Hematopoietic multipotent progenitor cell treated with erythropoietin and hydrocortisone succinate and interleukin-3 and kit ligand, for 15 days (in vitro differentiated cells): ENCODE measurements around the gene FAM83D.
"Not testable (repeated sequence)": the region's sequence is repeated elsewhere in the genome, so short reads cannot be mapped to it uniquely, and the experiment has no call there.

Experiments
- DNase-seq: peaks from one replicate; pipeline ENCODE4 v3.0.0-alpha.2; 2015; ENCODE audit warnings: low spot score

The FAM83D gene

DNA sequence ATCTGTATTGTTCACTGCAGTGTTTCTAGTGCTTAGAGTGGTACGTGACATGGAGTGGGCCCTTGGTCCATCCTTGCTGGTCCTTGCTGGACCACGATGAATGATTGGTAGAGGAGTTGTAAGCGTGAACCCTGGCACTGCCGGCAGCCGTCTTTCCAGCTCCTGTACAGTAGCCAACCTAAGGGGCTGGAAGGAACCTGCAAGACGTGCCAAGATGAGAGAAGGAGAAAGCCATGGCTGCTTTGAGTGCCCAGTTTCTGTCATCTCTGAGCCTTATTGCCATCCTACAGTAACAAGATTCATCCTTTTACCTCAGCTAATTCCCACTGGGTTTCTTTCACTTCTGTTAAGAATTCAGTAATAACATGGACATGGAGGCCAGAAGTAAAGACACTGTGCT, 41.9 kb downstream of the FAM83D start:
- no peak for DNase-seq

DNA sequence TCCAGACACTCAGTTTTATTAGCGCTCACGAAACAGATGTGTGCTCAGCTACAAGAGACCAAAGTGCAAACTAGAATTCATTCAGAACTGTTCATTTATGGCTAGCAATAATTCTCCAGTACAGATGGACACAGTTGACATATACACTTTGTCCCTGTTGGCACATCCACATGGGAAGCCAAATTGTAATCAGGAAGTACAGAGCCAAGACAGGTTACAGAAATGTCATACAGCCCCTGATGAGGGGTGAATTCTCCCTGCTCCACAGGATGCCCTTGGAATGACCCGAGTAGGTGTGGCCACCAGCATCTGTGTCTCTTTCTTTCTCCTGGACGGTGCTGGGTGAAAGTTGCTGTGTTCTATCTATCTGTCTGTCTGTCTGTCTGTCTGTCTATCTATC, 43.5 kb downstream of the FAM83D start:
- DNase-seq = no peak

DNA sequence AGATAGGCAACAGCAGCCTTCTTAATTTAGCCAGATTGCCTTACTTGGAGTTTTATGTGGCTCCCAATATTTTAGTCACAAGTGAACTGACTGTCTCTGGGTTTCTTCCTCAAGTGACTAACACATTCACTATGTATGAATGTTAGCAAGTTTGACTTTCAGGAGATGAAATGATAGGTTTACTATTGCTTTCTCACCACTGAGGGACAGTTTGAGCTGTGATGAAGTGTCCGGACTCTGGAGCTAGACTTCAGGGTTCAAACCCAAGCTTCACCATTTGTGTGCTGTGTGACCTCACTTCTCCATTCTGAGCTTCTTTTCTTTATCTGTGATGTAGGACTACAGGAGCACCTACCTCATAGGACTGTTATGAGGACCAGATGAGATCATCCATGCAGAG, 44.1 kb downstream of the FAM83D start:
- DNase-seq = no peak

DNA sequence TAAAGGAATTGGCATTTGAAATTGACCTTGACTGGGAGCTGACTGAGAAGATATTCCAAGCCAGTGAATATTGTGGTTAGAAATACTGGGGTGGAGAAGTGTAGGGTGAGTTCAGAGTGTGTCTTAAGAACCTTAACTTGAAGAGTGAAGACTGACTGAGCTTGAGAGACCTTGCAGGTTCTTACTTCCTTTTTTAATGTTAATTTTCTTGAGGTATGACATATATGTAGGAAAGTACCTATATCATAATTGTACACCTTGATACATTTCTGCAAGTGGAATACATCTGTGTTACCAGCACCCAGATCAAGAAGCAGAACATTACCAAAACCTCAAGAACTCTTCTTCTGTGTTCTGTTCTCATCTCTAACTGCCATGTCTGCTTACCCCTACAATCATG, 46.9 kb downstream of the FAM83D start:
- DNase-seq = no peak

DNA sequence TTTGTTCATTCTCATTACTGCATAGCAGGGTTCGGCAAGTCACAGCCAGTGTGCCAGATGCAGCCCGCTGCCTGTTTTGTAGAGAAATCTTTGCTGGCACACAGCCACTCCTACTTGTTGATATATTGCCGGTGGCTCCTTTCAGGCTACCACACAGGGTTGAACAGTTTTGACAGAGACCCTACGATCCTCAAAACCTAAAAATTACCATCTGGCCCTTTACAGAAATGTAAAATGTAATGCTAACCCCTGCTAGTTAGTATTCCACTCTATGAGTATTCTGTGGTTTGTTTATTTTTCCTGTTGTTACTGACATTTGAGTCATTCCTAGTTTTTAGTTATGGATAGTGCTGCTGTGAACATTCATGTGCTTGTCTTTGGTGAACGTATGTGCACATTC, 47.4 kb downstream of the FAM83D start:
- DNase-seq = no peak

DNA sequence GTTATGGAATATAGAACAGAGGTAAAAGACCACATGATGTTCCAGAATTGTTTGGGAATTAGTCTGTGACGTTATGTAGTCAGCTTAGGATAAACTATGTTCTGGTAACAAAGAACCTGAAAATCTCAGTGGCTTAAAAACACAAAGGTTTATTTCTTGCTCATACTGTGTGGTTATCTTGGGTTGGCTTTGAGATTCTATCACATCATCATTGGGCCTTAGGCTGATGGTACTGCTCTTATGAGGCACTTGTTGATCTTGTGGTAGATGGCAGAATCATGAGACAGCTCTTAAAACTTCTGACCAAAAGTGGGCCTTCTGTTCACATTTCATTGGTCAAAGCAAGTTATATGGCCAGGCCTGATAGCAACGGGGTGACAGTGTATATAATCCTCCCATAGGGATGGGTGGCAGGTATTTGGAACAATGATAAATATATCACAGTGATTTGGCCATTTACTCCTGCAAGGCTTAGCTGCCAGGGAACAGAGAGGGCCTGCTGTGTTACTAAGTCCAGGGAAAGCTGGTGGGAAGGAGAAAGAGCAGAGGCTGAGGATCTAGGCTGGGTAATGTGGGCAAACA, 49.4 kb downstream of the FAM83D start:
- DNase-seq = no peak

DNA sequence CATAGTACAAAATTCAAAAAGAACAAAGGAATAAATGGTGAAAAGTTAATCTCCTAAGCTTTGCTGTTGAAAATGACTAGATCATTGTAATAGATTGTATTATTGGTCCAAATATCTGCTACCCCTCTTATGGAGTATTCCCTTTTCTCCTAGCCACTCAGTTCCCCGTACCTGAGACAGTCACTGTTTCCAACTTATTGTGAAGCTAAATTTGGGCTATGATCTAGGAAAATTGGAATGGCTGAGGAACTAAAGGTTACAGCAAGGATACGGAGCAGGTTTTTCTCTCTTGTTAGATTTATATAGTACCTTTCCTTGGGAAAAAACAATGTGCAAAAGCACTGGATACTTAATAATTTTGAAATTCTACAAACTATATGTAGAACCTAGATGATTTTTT, 53.2 kb downstream of the FAM83D start:
- no peak for DNase-seq

DNA sequence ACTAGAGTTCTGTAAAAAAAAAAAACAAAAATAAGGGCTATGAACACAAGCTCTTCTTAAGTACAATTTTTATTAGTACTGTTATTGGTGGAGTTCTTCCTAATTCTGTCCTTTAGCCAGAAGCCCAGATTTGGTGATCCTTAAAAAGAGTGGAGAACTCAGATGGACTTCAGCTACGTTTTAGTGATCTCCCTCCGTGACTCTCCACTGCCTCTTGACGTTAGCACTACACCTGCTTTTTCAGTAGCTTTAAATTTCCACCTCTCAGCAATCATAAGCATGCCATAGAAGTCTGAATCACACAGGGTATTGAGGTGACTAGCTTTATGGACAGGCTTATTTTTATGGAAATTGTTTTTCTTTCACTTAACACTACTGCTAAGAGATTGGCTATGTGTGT, 53.6 kb downstream of the FAM83D start:
- no peak for DNase-seq

DNA sequence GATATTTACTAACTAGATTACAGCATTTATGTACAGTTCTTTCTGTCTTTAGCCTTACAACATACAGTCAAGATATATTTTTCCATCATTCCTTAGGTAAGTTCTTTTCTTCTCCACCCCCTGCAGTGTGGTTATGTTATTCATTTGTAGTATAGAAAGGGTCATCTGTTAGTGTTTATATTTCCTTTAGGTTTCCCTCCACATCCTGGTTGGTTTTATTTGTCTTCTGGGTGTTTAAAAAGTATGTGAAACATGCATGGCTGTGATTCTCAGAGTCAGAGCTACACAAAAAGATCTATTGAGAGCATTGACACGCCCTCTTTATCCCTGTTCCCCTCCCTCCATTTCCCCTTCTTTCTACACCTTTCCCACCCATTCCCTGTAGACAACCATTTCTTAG, 56.1 kb downstream of the FAM83D start:
- DNase-seq = no peak

DNA sequence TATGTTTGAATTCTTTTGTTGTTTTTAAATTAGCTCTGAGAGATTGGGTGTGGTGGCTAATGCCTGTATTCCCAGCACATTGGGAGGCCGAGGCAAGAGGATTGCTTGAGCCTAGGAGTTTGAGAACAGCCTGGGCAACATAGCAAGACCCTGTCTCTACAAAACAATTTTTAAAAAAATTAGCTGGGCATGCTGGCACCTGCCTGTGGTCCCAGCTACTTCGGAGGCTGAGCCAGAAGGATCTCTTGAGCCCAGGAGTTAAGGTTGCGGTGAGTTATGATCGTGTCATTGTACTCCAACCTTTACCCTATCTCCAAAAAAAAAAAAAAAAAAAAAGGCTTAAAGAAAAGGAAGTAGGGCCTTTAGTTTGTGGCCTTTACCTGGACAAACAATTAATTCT, 58.8 kb downstream of the FAM83D start:
- no peak for DNase-seq

DNA sequence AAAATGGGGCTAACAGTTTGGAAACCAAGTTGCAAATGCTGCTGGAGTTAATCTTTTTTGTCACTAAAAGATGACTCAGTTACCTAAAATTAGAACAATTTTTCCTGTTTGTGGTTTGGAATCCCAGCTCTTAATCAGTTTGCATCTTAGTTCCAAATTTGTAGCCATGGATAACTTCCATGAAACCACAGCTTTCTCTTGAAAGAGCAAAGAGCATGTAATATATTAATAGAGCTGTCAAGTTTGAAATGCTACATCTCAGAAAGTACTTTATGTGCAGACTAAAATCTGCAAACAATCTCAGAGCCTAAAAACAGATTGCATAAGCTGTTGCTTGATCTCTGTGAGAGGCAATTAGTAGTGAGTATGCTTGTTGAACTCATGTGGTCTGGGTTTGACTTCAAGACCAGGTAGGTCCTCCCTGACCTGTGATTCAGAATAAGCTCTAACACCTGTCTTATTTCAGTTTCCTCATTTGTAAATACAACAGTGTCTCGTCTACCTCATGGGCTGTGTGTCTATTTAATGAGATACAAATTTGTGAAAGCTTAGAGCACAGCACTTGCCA, 59.5 kb downstream of the FAM83D start:
- DNase-seq = no peak

DNA sequence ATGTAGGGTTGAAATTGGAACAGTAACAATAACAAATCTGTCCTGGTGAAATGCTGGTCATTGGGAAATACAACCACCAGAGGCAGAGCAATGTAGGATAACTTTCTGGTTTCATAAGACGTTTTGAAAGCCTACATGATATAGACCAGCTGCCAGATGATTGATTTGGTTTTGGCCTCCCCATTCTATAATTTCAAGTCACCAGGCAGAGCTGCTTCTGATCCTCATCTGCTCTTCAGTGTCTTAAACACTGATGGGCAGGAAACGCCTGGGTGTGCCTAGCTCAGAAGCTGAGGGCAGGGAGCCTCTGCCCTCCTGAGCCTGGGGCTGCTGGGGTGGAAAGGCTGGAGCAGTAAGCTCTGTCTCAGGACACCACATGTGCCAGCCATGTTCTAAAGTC, 60.4 kb downstream of the FAM83D start:
- no peak for DNase-seq

DNA sequence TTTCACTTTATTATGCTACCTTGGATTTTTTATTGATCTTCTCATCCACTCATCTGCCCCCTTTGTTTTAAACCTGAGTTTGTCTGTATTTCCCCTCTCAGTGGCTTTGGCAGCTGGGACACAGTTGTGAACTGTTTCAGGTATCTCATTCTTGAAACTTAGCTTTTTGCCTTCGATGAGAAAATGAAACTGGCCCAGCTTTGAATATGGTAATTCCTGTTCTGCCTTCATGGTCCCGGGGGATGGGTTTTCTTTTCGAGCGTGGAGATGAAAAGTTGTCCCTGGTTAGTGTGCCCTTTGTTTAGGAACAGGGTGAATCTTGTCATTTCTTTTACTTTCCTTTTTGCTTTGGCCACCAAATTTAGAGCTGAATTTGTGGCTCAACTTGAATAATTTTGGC, 61.6 kb downstream of the FAM83D start:
- no peak for DNase-seq

DNA sequence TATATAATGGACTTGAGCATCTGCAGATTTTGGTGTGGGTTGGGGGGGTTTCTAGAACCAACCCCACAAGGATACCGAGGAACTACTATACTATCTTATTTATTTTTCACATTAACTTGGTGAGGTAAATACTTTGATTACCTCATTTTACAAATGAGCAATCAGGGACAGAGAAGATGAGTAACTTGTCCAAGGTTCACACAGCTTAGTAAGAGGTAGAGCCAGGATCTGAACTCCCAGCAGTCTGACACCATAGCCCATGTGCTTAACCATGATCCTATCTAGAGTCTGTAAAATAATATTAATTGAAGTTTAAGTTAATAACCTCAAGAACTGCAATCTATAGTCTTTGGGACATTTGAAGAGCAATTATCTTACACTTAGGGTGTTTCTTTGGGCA, 64.5 kb downstream of the FAM83D start:
- no peak for DNase-seq

DNA sequence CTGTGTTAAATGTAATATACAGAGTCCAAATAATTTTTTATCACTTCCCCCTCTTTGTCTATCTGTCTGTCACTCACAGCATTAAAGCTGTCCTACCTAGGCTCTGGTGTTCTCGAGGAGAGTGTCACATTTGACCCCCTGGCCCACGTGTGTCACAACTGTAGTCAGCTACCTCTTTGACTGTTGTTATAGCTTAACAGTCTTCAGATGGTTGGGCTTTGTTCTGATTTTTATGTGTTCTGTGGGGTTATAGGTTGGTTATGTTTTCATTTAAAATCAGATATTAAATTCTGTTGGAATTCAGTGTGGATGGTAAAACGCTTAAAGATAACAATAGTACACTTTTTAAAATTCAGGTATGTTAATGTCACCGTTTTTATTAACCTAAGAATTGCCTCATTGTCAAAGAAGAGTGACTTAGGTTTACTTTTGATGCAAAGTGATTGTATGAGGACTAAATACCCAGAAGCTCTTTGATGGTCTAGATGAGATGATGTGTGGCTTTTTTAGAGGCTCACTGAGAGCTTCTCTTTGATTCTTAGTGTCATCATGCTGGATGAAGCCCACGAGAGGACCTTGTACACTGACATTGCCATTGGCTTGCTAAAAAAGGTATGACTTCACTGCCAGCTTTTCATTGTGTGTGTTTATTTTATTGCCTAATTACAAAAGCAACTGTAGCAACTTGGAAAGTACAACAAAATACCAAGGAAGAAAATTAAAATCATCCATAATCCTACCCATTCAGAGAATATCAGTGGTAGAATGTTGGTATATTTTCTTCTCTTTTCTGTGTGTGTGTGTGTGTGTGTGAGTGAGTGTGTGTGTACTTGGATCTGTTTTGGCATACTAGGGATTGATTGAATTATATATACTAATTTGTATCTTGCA, 65.8 kb downstream of the FAM83D start:
- DNase-seq = no peak

DNA sequence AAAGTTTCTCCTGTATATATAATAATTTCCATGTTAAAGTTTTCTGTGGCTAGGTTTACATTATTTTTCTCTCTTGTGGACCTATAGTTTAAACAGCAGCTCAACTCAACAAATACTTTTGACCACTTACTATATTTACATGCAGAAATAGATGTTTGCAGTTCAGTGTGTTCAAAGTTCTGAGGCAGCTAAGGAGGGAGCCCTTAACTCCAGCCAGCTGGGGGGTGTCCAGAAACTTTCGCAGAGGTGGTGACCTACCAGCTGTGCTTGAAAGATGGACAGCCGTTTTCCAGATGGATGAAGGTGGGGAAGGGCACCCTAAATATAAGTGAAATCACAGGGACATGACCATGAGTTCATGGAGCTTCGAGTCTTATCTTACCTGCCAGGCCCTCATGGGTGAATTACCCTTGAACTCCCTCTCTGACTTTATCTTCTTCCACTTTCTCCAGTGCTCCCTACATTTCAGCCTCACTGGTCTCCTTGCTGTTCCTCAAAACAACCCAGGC, 69.4 kb downstream of the FAM83D start:
- no peak for DNase-seq

DNA sequence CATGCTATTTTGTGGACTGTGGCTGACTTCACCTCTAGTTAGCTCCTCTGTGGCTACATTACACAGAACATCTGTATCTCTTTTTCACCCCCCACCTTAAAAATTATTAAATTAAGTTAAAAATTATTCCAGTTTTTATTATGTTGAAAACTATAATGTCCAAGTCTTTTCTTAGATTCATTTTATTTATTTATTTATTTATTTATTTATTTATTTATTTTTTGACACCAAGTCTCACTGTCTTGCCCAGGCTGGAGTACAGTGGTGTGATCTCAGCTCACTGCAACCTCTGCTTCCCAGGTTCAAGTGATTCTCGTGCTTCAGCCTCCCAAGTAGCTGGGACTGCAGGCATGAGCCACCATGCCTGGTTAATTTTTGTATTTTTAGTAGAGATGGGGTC, 70.6 kb downstream of the FAM83D start:
- DNase-seq = not testable (repeated sequence)

DNA sequence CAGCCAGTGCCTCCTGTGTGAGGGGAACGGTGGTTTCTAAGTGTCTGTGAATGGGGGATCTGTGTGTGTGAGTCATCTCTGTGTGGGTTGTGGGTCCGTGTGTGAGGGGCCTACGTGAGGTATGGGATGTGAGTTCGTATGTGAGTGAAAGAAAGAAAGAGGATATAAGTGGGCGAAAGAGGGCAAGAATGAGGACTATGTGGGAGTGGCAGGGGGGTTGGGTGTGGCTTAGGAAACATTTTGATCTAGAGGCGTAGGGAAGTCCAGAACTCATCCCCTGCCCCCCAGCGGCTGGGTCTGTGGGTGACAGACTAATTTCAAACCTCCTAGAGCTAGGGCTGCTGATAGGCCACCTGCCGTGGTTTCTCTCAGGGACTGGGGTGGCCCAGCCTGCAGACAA, 71.4 kb downstream of the FAM83D start:
- peak; percentile 5 for DNase-seq

DNA sequence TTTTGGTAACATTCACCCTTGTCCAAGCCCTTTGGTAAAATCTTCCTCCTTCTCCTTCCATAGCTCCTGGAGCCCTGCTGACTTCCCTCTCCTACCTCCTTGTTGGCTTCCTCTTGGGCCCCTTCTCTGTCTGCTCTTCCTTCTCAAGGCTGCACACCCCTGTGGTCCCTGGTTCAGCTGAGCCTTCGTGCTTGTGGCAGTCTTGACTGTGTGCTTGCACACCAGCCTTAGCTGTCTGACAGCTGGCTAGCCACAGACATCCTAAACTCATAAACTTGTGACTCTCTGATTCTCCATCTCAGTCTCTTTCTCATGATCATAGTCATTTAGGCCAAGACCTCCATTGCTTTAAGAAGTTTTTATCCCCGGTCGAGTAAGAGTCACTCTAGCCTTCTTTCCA, 73.0 kb downstream of the FAM83D start:
- no peak for DNase-seq

DNA sequence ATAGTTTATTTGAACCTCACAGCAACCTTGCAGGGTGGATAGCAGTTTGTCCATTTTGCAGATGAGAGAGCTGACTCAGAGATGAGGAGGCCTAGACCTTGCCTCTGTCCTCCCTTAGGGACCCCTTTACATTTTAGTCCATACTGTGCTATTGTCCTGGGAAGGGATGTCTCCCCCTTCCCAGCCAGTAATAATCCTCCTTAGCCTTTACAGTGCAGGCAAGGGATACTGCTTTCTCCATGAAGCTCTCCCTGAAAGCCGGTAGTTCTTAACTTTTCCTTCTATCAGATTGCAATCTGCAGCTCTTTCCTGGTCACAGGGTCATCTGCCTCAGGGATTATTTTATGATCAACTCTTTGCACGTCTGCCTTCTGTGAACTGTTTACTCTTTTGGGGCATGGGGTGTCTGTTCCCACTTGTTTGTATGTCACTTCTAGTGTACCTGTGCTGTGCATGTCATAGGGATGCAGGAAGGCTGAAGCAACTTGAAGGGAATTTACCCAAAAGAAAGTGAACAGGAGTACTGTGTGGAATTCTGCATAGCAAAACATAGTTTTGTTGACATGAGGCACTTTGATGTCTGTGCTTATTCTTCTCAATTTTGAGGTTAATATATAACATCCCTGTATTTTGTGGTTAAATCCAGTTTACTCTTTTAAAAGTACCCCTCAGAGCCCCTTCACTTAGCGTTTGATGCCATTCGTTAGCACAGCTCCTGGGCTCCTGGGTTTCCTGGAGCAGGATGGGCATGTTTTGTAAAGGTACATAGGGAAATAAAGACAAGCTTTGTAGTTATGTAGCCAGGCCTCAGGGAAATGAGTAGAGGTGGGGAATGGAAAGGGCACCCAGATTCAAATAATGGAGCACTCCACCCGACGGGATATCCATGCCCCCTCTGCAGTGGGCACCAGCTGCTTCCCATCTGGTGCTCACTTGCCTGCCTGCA, 74.0 kb downstream of the FAM83D start:
- no peak for DNase-seq
